RWPE2 (cell line): ENCODE results near the gene SLX4IP.

Experiments
- ATAC-seq: fragments of 200-7000 bp; cut with Tn5 transposase; 3 replicates; pipeline ENCODE4 v1.9.1; 2021; ENCODE audit warnings: low read depth
- DNase-seq: peaks from one replicate; pipeline ENCODE4 v3.0.0-alpha.2; 2020; ENCODE audit warnings: low spot score
- H3K27ac ChIP-seq: fragments of 450-650 bp; 2 replicates; pipeline ENCODE4 v1.5.1; 2017; ENCODE audit warnings: mild to moderate bottlenecking; ENCODE audit not compliant: poor library complexity, severe bottlenecking
- H3K27me3 ChIP-seq: fragments of 250-450 bp; sonication (Bioruptor Pico); 2 replicates; pipeline ENCODE4 v1.5.1; 2021; ENCODE audit warnings: mild to moderate bottlenecking, moderate library complexity; ENCODE audit not compliant: insufficient read depth, poor library complexity, severe bottlenecking
- H3K36me3 ChIP-seq: fragments of 250-450 bp; sonication (Bioruptor Pico); 2 replicates; pipeline ENCODE4 v1.5.1; 2020; ENCODE audit warnings: low read depth, mild to moderate bottlenecking, moderate library complexity
- H3K4me1 ChIP-seq: fragments of 250-450 bp; sonication (Bioruptor Pico); 2 replicates; pipeline ENCODE4 v1.5.1; 2021; ENCODE audit warnings: mild to moderate bottlenecking, moderate library complexity; ENCODE audit not compliant: insufficient read depth, poor library complexity, severe bottlenecking
- H3K4me3 ChIP-seq: fragments of 250-450 bp; sonication (Bioruptor Pico); 2 replicates; pipeline ENCODE4 v1.5.1; 2021; ENCODE audit warnings: mild to moderate bottlenecking, moderate library complexity; ENCODE audit not compliant: severe bottlenecking
- H3K9me3 ChIP-seq: fragments of 250-450 bp; sonication (Bioruptor Pico); 2 replicates; pipeline ENCODE4 v1.5.1; 2021; ENCODE audit warnings: mild to moderate bottlenecking, moderate library complexity; ENCODE audit not compliant: severe bottlenecking
- TF ChIP-seq, protein P1 (sequence below): fragments of 450-650 bp; IDR thresholded peaks from one replicate; pipeline ENCODE4 v1.5.1; 2017; ENCODE audit warnings: mild to moderate bottlenecking, moderate library complexity; ENCODE audit not compliant: poor library complexity, severe bottlenecking

SLX4IP gene

DNA sequence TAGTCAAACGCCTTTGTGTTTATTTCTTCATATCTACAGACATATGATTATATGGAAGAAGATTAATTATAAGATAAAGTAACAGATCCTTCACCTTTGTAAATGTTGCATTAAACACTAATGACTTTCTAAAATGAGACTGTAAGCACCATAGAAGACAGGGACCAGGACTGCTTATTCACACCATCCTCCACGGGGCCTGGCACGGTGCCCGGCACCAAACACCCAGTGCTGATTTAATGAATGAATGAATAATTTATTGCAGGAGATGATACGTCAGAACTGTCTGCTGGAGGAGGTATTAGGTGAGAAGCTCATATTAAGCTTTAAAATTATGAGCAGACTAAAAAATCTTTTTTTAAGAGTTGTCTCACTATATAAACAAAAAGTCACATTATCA, 88.3 kb downstream of the SLX4IP start:
- peak overlapping the region; percentile 43 for H3K27ac ChIP-seq
- no peaks in the 10 kb centered on the region for H3K9me3 ChIP-seq
- H3K27me3 ChIP-seq: no peaks in the 10 kb centered on the region
- H3K4me1 ChIP-seq: peaks cover 56% of the 10 kb centered on the region
- TF ChIP-seq, protein P1, sequence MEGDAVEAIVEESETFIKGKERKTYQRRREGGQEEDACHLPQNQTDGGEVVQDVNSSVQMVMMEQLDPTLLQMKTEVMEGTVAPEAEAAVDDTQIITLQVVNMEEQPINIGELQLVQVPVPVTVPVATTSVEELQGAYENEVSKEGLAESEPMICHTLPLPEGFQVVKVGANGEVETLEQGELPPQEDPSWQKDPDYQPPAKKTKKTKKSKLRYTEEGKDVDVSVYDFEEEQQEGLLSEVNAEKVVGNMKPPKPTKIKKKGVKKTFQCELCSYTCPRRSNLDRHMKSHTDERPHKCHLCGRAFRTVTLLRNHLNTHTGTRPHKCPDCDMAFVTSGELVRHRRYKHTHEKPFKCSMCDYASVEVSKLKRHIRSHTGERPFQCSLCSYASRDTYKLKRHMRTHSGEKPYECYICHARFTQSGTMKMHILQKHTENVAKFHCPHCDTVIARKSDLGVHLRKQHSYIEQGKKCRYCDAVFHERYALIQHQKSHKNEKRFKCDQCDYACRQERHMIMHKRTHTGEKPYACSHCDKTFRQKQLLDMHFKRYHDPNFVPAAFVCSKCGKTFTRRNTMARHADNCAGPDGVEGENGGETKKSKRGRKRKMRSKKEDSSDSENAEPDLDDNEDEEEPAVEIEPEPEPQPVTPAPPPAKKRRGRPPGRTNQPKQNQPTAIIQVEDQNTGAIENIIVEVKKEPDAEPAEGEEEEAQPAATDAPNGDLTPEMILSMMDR: no peak
- DNase-seq (no peak), ATAC-seq (no peak)
- H3K4me3 ChIP-seq: no peak overlapping the region
- no peaks in the 10 kb centered on the region for H3K36me3 ChIP-seq

DNA sequence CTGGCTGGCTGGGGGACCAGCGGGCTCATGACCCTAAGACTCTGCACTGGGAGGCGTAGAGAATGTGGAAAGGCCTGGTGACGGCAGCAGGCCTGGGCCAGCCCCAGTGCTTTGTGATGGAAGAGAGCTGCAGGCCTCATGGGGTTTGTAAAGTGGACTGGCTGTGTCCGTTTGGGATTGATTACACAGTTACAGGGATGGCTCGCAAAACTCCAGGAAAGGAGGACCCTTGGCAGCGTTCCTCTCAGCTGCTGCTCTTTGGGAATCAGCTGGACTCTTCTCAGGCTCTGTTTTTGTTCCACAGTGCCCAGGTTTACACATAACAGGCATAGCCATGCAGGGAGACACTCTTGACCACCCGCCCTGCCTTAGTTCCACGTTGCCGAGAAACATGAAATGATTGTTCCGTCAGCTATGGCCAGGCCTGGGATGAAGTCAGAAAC, 89.0 kb downstream of the SLX4IP start:
- Histone ChIP-seq H3K27ac (peak overlapping the region; percentile 43), H3K36me3 (no peaks in the 10 kb centered on the region), H3K4me3 (no peak overlapping the region), H3K27me3 (no peaks in the 10 kb centered on the region), H3K9me3 (no peaks in the 10 kb centered on the region), H3K4me1 (peaks cover 50% of the 10 kb centered on the region)
- no peak for ATAC-seq
- TF ChIP-seq, protein P1: no peak
- DNase-seq: no peak

DNA sequence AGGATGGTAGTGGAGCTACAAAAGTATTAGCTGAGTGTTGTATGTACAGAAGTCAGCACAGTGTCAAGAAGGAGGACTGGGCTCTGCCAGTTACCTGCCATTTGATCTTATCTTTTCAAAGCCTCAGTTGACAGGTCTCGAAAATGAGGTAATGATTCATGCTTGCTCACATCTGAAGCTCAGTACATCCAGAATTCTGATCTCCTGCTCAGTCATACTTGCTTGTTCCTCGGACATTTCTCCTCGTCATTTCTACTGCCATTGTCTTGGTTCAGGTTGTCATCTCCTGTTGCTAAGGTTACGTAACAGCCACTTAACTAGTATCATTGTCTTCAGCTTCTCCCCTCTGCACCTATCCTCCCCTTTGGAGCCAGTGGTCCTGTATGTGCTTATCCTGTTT, 89.5 kb downstream of the SLX4IP start:
- H3K36me3 ChIP-seq: no peaks in the 10 kb centered on the region
- TF ChIP-seq, protein P1: no peak
- DNase-seq (no peak), ATAC-seq (peak; percentile 77)
- no peaks in the 10 kb centered on the region for H3K9me3 ChIP-seq
- H3K4me1 ChIP-seq: peaks cover 44% of the 10 kb centered on the region
- H3K4me3 ChIP-seq: no peak overlapping the region
- no peaks in the 10 kb centered on the region for H3K27me3 ChIP-seq
- H3K27ac ChIP-seq: peak overlapping the region; percentile 43

DNA sequence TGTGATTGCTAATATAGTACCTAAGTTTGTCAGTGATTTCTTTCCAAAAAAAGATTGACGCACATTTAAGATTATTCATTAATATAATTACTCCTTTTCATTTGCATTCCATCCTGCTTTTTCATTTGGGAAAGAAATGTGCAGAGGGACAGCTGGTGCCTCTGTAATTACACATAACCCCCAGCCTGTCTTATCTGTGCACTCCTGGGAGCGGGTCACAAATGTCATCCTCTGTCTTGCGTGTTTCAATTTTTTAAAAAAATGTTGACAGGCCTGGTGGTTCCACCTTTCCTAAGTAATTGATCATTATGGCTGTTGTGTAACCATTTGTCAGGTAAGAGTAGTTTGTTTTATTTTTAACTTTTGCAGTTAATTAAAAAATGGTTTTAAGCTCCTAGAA, 92.7 kb downstream of the SLX4IP start:
- H3K36me3 ChIP-seq: no peaks in the 10 kb centered on the region
- no peak overlapping the region for H3K4me3 ChIP-seq
- TF ChIP-seq, protein P1: no peak
- DNase-seq: no peak
- no peaks in the 10 kb centered on the region for H3K9me3 ChIP-seq
- peaks cover 21% of the 10 kb centered on the region for H3K4me1 ChIP-seq
- ATAC-seq: no peak
- H3K27ac ChIP-seq: no peak overlapping the region
- H3K27me3 ChIP-seq: no peaks in the 10 kb centered on the region

DNA sequence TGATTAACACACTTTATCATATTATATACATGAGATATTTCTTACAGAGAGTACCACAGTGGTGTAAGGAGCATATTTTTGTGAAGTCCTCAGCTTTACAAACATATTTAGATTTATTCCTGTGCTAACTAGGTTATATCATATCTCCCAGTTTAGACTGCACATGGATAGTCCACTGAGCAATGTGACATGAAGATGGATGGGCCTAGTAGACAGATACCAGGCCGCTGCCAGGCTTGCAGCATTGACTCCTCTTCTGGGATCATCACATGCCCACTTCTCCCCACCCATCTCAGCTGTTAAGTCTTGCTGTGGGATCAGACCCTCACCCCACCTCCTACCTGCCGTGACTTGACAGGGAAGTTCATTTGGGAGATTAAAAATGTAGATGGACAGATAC, 95.8 kb downstream of the SLX4IP start:
- TF ChIP-seq, protein P1: no peak
- no peak for ATAC-seq

More for the DNA sequence above, 95.8 kb downstream of the SLX4IP start:
- H3K27ac ChIP-seq: no peak overlapping the region
- H3K4me3 ChIP-seq: no peak overlapping the region
- DNase-seq: no peak
- no peaks in the 10 kb centered on the region for H3K27me3 ChIP-seq
- H3K9me3 ChIP-seq: no peaks in the 10 kb centered on the region
- no peaks in the 10 kb centered on the region for H3K36me3 ChIP-seq
- no peaks in the 10 kb centered on the region for H3K4me1 ChIP-seq
